Measurements from ENCODE around the gene SPATA31E1. TPM values are rescaled to one million over a fixed set of nuclear protein-coding genes. Genes with fewer than 3 reads are reported as not detected.

SPATA31E1 gene
- total RNA-seq, 4 donors from 2014 or later: not detected

GRCh38 chr9:87885484-87886189 lies 3.0 kb downstream of the SPATA31E1 start:
- H3K4me3 ChIP-seq: no peak overlapping the region
- H3K9me3 ChIP-seq: no peaks in the 10 kb centered on the region
- peak; percentile 84 for DNase-seq (ENCODE audit: extremely low spot score)
- 89% methylated on average over 5 of the region's 13 CpGs for WGBS
- no peaks in the 10 kb centered on the region for H3K36me3 ChIP-seq
- H3K27me3 ChIP-seq: peaks cover 0 to 6% (median 0%) of the 10 kb centered on the region in 4 donors
- intact Hi-C loops (cut with DNase I): no loop called here
- TF ChIP-seq POLR2AphosphoS5 (IDR thresholded peaks at IDR 0.05) (no peak), CTCF (IDR thresholded peaks at IDR 0.05) (no peak), EP300 (IDR thresholded peaks at IDR 0.05) (no peak), POLR2A (IDR thresholded peaks at IDR 0.05; ENCODE audit: low read depth) (no peak)
- no peaks in the 10 kb centered on the region for H3K4me1 ChIP-seq
- H3K27ac ChIP-seq (replicated peaks in 1 of 4): no peak overlapping the region

GRCh38 chr9:87886210-87886932 lies 3.7 kb downstream of the SPATA31E1 start:
- Histone ChIP-seq H3K27ac (replicated peaks in 1 of 4) (no peak overlapping the region), H3K4me3 (no peak overlapping the region), H3K9me3 (no peaks in the 10 kb centered on the region), H3K4me1 (no peaks in the 10 kb centered on the region), H3K27me3 (peaks cover 0 to 6% (median 0%) of the 10 kb centered on the region in 4 donors), H3K36me3 (no peaks in the 10 kb centered on the region)
- 78% methylated on average over 11 of the region's 11 CpGs for WGBS
- peak; percentile 89 for DNase-seq (ENCODE audit: extremely low spot score)
- intact Hi-C loops (cut with DNase I): no loop called here
- no peak for TF ChIP-seq CTCF (IDR thresholded peaks at IDR 0.05)

- WGBS: 81% methylated on average over 10 of the region's 13 CpGs
- intact Hi-C loops (cut with DNase I): no loop called here
- H3K4me3 ChIP-seq: no peak overlapping the region
Observed at GRCh38 chr9:87886933-87887505, 4.3 kb downstream of the SPATA31E1 start.

GRCh38 chr9:87887661-87888480 lies 5.2 kb downstream of the SPATA31E1 start:
- intact Hi-C loops (cut with DNase I): no loop called here
- WGBS: 90% methylated on average over 4 of the region's 13 CpGs
- TF ChIP-seq POLR2A (IDR thresholded peaks at IDR 0.05; ENCODE audit: low read depth): no peak
- TF ChIP-seq EP300 (IDR thresholded peaks at IDR 0.05): no peak
- no peak for TF ChIP-seq POLR2AphosphoS5 (IDR thresholded peaks at IDR 0.05)
- no peak for TF ChIP-seq CTCF (IDR thresholded peaks at IDR 0.05)
- peak; percentile 87 for DNase-seq (ENCODE audit: extremely low spot score)
- Histone ChIP-seq H3K9me3 (no peaks in the 10 kb centered on the region), H3K27me3 (peaks cover 0 to 6% (median 0%) of the 10 kb centered on the region in 4 donors), H3K4me3 (no peak overlapping the region), H3K27ac (replicated peaks in 1 of 4) (no peak overlapping the region), H3K4me1 (no peaks in the 10 kb centered on the region), H3K36me3 (no peaks in the 10 kb centered on the region)

More at GRCh38 chr9:87886933-87887505, 4.3 kb downstream of the SPATA31E1 start:
- no peaks in the 10 kb centered on the region for H3K36me3 ChIP-seq
- no peaks in the 10 kb centered on the region for H3K4me1 ChIP-seq
- peak; percentile 82 for DNase-seq (ENCODE audit: extremely low spot score)
- H3K27ac ChIP-seq (replicated peaks in 1 of 4): no peak overlapping the region
- H3K27me3 ChIP-seq: peaks cover 0 to 6% (median 0%) of the 10 kb centered on the region in 4 donors
- TF ChIP-seq POLR2AphosphoS5 (IDR thresholded peaks at IDR 0.05): no peak
- no peak for TF ChIP-seq EP300 (IDR thresholded peaks at IDR 0.05)
- TF ChIP-seq CTCF (IDR thresholded peaks at IDR 0.05): no peak
- no peak for TF ChIP-seq POLR2A (IDR thresholded peaks at IDR 0.05; ENCODE audit: low read depth)
- no peaks in the 10 kb centered on the region for H3K9me3 ChIP-seq

Measured in esophagus muscularis mucosa (tissue), 4 donors.